Natural killer cell treated with Interleukin-12 subunit alpha and Interleukin-12 subunit beta and Interleukin-15 and Interleukin-18, amount 100 ng/mL, for 72 hours (primary cell): Measurements from ENCODE around the gene SLC25A22. TPM values are rescaled to one million over a fixed set of nuclear protein-coding genes. Genes with fewer than 3 reads are reported as not detected.
A peak's percentile ranks its signal among the peaks of the same experiment; 100 is the strongest.

Experiments used
- ATAC-seq, 2 donors: fragments of 150-1000 bp; cut with Tn5 transposase in 1 of 2; sonication (Bioruptor Pico), chemical (Tn5 transposase) in 1 of 2; 2 replicates each; pipeline ENCODE4 v1.10.0; 2021
- DNase-seq: peaks from one replicate; pipeline ENCODE4 v3.0.0; 2022; ENCODE audit warnings: low spot score
- H3K27ac Mint-ChIP-seq, 2 donors: 1 replicate in 1 of 2; 2 replicates in 1 of 2; pipeline ENCODE4 v1.8.0; 2022; ENCODE audit warnings: mixed read lengths in 2 of 2, mild to moderate bottlenecking in 1 of 2, moderate library complexity in 1 of 2
- H3K27me3 Mint-ChIP-seq, 2 donors: 1 replicate in 1 of 2; 2 replicates in 1 of 2; pipeline ENCODE4 v1.8.0; 2022; ENCODE audit warnings: mixed read lengths in 2 of 2
- H3K36me3 Mint-ChIP-seq: one replicate; pipeline ENCODE4 v1.8.0; 2022; ENCODE audit warnings: mixed read lengths
- H3K4me1 Mint-ChIP-seq, 2 donors: 1 replicate in 1 of 2; 2 replicates in 1 of 2; pipeline ENCODE4 v1.8.0; 2022; ENCODE audit warnings: low read depth in 2 of 2, mixed read lengths in 2 of 2, mild to moderate bottlenecking in 1 of 2
- H3K4me3 Mint-ChIP-seq: one replicate; pipeline ENCODE4 v1.8.0; 2022; ENCODE audit warnings: mixed read lengths
- H3K9me3 Mint-ChIP-seq: 2 replicates; pipeline ENCODE4 v1.8.0; 2022; ENCODE audit warnings: mixed read lengths
- total RNA-seq, 2 donors: library from RNA; stranded (reverse); gene quantifications; one replicate each; pipeline ENCODE4 v1.2.3, GENCODE V29; 2022

SLC25A22 gene
- total RNA-seq, 2 donors from 2014 or later, result 64.3 to 125 TPM

DNA sequence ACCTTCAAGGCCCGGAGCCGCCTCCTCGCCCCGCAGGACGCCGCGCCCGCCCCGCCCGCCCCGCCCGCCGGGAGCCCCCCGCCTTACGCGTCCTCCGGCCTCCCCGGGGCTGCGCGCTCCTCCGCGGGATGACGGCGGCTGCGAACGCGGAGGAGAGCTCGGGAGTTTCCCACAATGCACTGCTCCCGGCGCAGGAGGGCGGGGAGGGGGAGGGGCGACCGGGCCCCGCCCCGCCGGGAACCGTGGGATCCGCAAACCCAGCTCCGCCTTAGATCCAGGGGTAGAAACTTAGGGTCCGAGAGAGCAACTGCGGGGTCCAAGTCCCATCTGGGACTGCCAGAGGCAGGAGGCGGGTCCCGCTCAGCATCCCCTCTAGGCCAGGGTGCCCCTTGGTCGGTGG lies 8.1 kb downstream of the SLC25A22 start, which contains the start of gene CEND1:
TSS of gene CEND1 (minus strand) at position 148 of the 400 bp plus-strand sequence. CDS start 1,514 bp downstream, outside the sequence.
- no peak for DNase-seq
- H3K4me3 Mint-ChIP-seq, result no peak within 1 kb of the TSS
- H3K27me3 Mint-ChIP-seq, result no peaks in the 10 kb centered on the region
- H3K9me3 Mint-ChIP-seq, result no peaks in the 10 kb centered on the region
- no peak within 1 kb of the TSS for H3K27ac Mint-ChIP-seq
- ATAC-seq, result peak; percentile 56 to 66
- H3K36me3 Mint-ChIP-seq, result no peaks in the 10 kb centered on the region
- peaks cover 0 to 6% of the 10 kb centered on the region in 2 donors for H3K4me1 Mint-ChIP-seq

GRCh38 chr11:788953-789940 lies 8.8 kb downstream of the SLC25A22 start:
- Mint-ChIP-seq H3K27me3 (no peaks in the 10 kb centered on the region), H3K36me3 (no peaks in the 10 kb centered on the region), H3K4me1 (peaks cover 0 to 6% of the 10 kb centered on the region in 2 donors), H3K27ac (no peak overlapping the region), H3K9me3 (no peaks in the 10 kb centered on the region), H3K4me3 (no peak overlapping the region)
- DNase-seq (no peak), ATAC-seq (no peak)

- H3K27me3 Mint-ChIP-seq, result no peaks in the 10 kb centered on the region
- no peaks in the 10 kb centered on the region for H3K36me3 Mint-ChIP-seq
- H3K9me3 Mint-ChIP-seq, result no peaks in the 10 kb centered on the region
- H3K4me3 Mint-ChIP-seq, result no peak overlapping the region
- DNase-seq (no peak), ATAC-seq (no peak)
- H3K4me1 Mint-ChIP-seq, result peaks cover 0 to 6% of the 10 kb centered on the region in 2 donors
- no peak overlapping the region for H3K27ac Mint-ChIP-seq
These were observed 10.0 kb downstream of the SLC25A22 start for GRCh38 chr11:788009-788640.

DNA sequence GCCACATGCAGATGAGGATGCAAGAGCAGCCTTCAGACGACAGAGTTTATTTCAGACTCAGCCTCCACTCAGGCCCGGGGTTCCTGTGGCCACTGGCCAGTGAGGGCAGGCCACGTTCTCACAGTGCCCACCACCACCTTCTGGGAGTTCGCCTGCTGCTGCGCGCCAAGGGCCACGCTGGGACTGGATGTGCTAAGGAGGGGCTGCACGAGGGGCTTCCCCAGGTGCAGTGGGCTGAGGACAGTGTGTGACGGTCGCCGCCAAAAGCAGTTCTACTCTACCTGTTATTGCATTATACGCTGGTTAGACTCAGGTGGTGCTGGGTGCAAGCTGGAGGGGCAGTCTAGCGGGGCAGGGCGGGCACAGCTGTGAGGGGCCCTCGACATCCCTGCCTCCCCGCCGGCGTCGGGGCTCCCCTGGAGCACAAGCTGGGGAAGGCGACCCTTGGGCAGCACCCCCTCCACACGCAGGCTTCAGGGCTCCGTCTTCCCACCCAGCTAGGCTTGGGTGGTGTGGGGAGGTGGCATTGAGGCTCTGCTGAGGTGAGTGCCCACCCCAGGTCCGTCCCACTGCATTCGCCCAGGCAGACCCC lies 10.9 kb downstream of the SLC25A22 start:
- Mint-ChIP-seq H3K4me3 (no peak overlapping the region), H3K36me3 (no peaks in the 10 kb centered on the region), H3K27me3 (no peaks in the 10 kb centered on the region), H3K27ac (no peak overlapping the region), H3K4me1 (peaks cover 0 to 6% of the 10 kb centered on the region in 2 donors), H3K9me3 (no peaks in the 10 kb centered on the region)
- DNase-seq (no peak), ATAC-seq (no peak)

- peaks cover 0 to 6% of the 10 kb centered on the region in 2 donors for H3K4me1 Mint-ChIP-seq
- no peak overlapping the region for H3K4me3 Mint-ChIP-seq
- no peak overlapping the region for H3K27ac Mint-ChIP-seq
- no peaks in the 10 kb centered on the region for H3K36me3 Mint-ChIP-seq
- ATAC-seq, result no peak
- H3K27me3 Mint-ChIP-seq, result no peaks in the 10 kb centered on the region
- H3K9me3 Mint-ChIP-seq, result no peaks in the 10 kb centered on the region
- no peak for DNase-seq
These were observed 11.6 kb downstream of the SLC25A22 start for GRCh38 chr11:786235-787083.

DNA sequence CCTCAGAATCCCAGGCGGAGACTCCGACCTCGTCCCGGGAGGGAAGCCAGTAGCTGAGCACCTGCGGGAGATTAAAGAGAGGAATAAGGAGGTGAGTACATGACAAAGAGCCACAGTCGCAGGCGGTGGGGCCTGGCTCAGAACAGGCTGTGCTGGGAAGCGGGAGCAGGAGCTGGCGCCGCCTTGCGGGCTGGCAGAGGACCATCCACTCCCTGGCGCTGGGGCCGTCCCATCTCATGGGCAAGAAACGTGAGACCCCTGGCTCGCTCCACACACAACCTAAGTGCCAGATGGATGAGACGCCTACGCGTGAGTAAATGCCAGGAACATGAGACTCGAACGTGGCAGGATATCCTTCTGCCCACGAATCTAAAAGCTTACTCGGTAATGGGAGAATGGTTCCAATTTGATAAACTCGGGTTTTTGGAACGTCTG lies 14.5 kb downstream of the SLC25A22 start:
- no peak overlapping the region for H3K4me3 Mint-ChIP-seq
- no peak for ATAC-seq
- DNase-seq, result no peak

DNA sequence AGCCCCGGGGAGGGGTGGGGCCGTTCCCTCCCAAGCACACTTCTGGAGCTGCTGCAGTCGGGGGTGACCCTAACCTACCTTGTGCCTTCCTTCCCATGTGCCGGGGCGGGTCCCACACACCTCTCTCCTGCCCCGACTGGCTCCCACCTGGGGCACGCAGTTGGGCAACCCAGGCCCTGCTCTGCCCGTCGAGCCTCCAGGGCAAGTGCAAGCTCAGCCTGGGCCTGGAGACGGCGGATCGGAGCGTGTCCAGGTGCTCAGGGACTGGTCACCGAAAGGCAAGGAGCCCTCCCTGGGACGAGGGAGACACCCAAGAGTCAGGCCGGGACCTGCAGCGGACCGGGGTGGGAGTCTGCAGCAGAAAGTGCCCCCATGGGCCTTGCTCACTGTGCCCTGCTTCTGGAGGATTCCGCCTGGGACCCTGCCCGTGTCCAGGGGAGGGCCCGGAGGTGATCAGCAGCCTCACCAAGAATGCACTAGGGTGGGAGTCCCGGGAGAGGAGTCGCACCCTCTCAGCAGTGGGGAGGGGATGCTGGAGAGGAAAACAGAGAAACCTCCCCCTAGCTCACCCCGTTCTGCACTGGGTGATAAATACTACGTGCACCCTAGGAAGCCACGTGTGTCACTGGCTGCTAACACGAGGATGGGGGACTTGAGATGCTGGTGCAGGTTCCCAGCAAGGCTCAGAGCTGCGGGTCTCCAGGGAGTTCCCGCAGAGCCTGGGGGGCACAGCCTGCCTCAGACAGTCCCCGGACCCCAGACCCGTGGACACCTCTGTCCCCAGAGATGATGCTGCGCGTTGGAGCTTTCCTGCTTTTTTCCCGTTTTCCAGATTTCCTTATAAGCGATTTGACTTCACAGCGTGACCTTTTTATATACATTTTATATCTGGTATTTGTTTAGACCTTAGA lies 15.6 kb downstream of the SLC25A22 start:
- Mint-ChIP-seq H3K27ac (no peak overlapping the region), H3K9me3 (no peaks in the 10 kb centered on the region), H3K4me1 (peaks cover 0 to 6% of the 10 kb centered on the region in 2 donors), H3K27me3 (no peaks in the 10 kb centered on the region), H3K36me3 (no peaks in the 10 kb centered on the region), H3K4me3 (no peak overlapping the region)
- DNase-seq, result no peak
- no peak for ATAC-seq

More for the DNA sequence above, 14.5 kb downstream of the SLC25A22 start:
- Mint-ChIP-seq H3K36me3 (no peaks in the 10 kb centered on the region), H3K27ac (no peak overlapping the region), H3K27me3 (no peaks in the 10 kb centered on the region), H3K9me3 (no peaks in the 10 kb centered on the region), H3K4me1 (peaks cover 0 to 6% of the 10 kb centered on the region in 2 donors)

DNA sequence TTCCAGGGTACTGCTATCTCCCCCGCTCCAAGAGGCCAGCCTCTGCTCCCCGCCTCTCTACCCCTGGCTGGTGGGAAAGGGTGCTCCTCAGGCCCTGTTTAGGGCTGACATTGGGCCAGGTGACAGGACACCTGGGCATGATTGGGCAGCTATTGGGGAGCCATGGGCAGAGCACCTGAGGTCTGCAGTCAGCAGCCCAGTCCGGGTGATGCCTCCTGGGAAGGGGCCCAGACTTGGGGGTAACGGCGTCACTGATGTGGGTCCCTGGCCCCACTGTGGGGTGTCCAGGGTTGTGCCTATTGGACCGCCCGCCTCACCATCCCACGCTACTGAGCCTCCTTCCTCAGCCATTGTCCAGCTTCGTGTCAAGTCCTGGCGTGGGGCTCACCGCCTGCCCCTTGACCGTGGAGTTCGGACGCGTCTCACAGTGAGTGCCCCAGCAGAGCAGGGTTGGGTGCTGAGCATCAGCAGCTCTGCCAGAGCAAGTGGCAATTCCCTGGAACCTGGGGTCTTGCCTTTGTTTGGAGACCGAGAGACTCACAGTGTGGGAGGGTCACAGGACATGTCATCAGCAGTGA lies 18.0 kb downstream of the SLC25A22 start:
- Mint-ChIP-seq H3K36me3 (no peaks in the 10 kb centered on the region), H3K9me3 (no peaks in the 10 kb centered on the region), H3K4me1 (peaks cover 0 to 11% of the 10 kb centered on the region in 2 donors), H3K4me3 (no peak overlapping the region), H3K27ac (no peak overlapping the region), H3K27me3 (no peaks in the 10 kb centered on the region)
- no peak for DNase-seq
- no peak for ATAC-seq

GRCh38 chr11:778976-779954 lies 18.8 kb downstream of the SLC25A22 start:
- DNase-seq (no peak), ATAC-seq (no peak)
- no peaks in the 10 kb centered on the region for H3K36me3 Mint-ChIP-seq
- H3K4me1 Mint-ChIP-seq, result peaks cover 0 to 15% of the 10 kb centered on the region in 2 donors
- H3K4me3 Mint-ChIP-seq, result no peak overlapping the region
- H3K9me3 Mint-ChIP-seq, result no peaks in the 10 kb centered on the region
- H3K27ac Mint-ChIP-seq, result no peak overlapping the region
- no peaks in the 10 kb centered on the region for H3K27me3 Mint-ChIP-seq

- Mint-ChIP-seq H3K9me3 (no peaks in the 10 kb centered on the region), H3K4me3 (peak within 1 kb of the TSS; percentile 81), H3K4me1 (peaks cover 0 to 15% of the 10 kb centered on the region in 2 donors), H3K27me3 (no peaks in the 10 kb centered on the region), H3K36me3 (no peaks in the 10 kb centered on the region), H3K27ac (peak within 1 kb of the TSS; percentile 44 to 61)
- ATAC-seq (peak; percentile 90 to 93), DNase-seq (peak; percentile 95)
These were observed 20.5 kb downstream of the SLC25A22 start, which contains the start of gene GATD1 for GRCh38 chr11:777288-778255. Gene GATD1 (minus strand): TSS chr11:777487. CDS start chr11:777462, 25 bp downstream.
